ENCODE data around the gene ZBTB17.
"Not testable (repeated sequence)": the region's sequence is repeated elsewhere in the genome, so short reads cannot be mapped to it uniquely, and the experiment has no call there.

DNA sequence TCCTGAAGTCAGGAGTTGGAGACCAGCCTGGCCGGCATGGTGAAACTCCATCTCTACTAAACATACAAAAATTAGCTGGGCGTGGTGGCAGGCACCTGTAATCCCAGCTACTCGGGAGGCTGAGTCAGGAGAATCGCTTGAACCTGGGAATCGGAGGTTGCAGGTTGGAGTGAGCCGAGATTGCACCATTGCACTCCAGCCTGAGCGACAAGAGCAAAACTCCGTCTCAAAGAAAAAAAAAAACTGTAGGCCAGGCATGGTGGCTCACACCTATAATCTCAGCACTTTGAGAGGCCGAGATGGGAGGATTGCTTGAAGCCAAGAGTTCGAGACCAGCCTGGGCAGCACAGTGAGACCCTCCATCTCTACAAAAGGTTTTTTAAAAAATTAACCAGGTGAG lies 25.4 kb upstream of the ZBTB17 start:
- not testable (repeated sequence) for TF ChIP-seq EZH2 (IDR thresholded peaks at IDR 0.05; ENCODE audit: low read length, unreplicated experiment); EZH2phosphoT487 (IDR thresholded peaks at IDR 0.05; ENCODE audit: borderline replicate concordance, low read length)
- TF ChIP-seq, protein P1, sequence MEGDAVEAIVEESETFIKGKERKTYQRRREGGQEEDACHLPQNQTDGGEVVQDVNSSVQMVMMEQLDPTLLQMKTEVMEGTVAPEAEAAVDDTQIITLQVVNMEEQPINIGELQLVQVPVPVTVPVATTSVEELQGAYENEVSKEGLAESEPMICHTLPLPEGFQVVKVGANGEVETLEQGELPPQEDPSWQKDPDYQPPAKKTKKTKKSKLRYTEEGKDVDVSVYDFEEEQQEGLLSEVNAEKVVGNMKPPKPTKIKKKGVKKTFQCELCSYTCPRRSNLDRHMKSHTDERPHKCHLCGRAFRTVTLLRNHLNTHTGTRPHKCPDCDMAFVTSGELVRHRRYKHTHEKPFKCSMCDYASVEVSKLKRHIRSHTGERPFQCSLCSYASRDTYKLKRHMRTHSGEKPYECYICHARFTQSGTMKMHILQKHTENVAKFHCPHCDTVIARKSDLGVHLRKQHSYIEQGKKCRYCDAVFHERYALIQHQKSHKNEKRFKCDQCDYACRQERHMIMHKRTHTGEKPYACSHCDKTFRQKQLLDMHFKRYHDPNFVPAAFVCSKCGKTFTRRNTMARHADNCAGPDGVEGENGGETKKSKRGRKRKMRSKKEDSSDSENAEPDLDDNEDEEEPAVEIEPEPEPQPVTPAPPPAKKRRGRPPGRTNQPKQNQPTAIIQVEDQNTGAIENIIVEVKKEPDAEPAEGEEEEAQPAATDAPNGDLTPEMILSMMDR (conservative IDR thresholded peaks at IDR 0.05; ENCODE audit: low read depth, low read length) = not testable (repeated sequence)

Data from PC-3 (cell line).